ENCODE measurements around the gene RAB31.
"Not testable (repeated sequence)": the region's sequence is repeated elsewhere in the genome, so short reads cannot be mapped to it uniquely, and the experiment has no call there.

The RAB31 gene

GRCh38 chr18:9845256-9845655 is 137.2 kb downstream of the RAB31 start:
- DNase-seq: no peak

GRCh38 chr18:9846162-9846925 is 138.2 kb downstream of the RAB31 start:
- DNase-seq: no peak

- DNase-seq: no peak
Measured at GRCh38 chr18:9848170-9848879, 140.2 kb downstream of the RAB31 start.

GRCh38 chr18:9849407-9850283 is 141.5 kb downstream of the RAB31 start:
- no peak for DNase-seq

- no peak for DNase-seq
Measured at GRCh38 chr18:9850309-9850708, 142.2 kb downstream of the RAB31 start.

- no peak for DNase-seq
Measured at GRCh38 chr18:9851511-9851910, 143.4 kb downstream of the RAB31 start.

- DNase-seq: no peak
Measured at GRCh38 chr18:9852266-9853081, 144.4 kb downstream of the RAB31 start.

- DNase-seq: no peak
Measured at GRCh38 chr18:9854801-9855676, 146.9 kb downstream of the RAB31 start.

GRCh38 chr18:9855681-9856080 is 147.6 kb downstream of the RAB31 start:
- DNase-seq: no peak

GRCh38 chr18:9856092-9856491 is 148.0 kb downstream of the RAB31 start:
- DNase-seq: no peak

GRCh38 chr18:9857479-9857998 is 149.4 kb downstream of the RAB31 start:
- DNase-seq: not testable (repeated sequence)

- no peak for DNase-seq
Measured at GRCh38 chr18:9858642-9859041, 150.5 kb downstream of the RAB31 start.

GRCh38 chr18:9859232-9859631 is 151.1 kb downstream of the RAB31 start:
- no peak for DNase-seq

- DNase-seq: no peak
Measured at GRCh38 chr18:9860682-9861081, 152.6 kb downstream of the RAB31 start.

- DNase-seq: no peak
Measured at GRCh38 chr18:9861157-9861556, 153.1 kb downstream of the RAB31 start.

- DNase-seq: no peak
Measured at GRCh38 chr18:9861933-9862332, 153.8 kb downstream of the RAB31 start.

GRCh38 chr18:9862686-9863085 is 154.6 kb downstream of the RAB31 start:
- no peak for DNase-seq

- DNase-seq: no peak
Measured at GRCh38 chr18:9863282-9863681, 155.2 kb downstream of the RAB31 start.

GRCh38 chr18:9865764-9866490 is 157.8 kb downstream of the RAB31 start:
- DNase-seq: no peak

GRCh38 chr18:9866627-9867026 is 158.5 kb downstream of the RAB31 start:
- DNase-seq: no peak
